GM18861 (cell line): ENCODE results near the gene APBB2.
A peak's percentile ranks its signal among the peaks of the same experiment; 100 is the strongest.

Source experiments
- ATAC-seq: cut with Tn5 transposase; IDR thresholded peaks from one replicate; pipeline ENCODE4 v1.9.1; 2021; ENCODE audit not compliant: unreplicated experiment

The APBB2 gene

DNA sequence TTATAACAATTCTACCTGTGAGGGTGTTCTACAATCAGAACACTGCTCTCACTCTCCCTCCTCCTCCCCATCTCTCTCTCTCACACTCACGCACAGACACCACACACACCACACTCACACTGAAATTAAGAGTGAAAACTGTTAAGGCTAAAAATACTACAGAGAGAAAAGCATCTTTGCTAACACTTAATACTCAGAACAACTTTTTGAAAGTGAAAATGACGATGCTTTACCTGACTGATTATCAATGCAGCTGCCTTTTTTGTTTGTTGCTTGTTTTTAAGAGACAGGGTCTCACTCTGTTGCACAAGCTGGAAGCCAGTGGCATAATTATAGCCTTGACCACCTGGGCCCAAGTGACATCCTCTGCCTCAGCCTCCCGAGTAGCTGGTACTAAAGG is 222.4 kb downstream of the APBB2 start:
- peak; percentile 55 for ATAC-seq

DNA sequence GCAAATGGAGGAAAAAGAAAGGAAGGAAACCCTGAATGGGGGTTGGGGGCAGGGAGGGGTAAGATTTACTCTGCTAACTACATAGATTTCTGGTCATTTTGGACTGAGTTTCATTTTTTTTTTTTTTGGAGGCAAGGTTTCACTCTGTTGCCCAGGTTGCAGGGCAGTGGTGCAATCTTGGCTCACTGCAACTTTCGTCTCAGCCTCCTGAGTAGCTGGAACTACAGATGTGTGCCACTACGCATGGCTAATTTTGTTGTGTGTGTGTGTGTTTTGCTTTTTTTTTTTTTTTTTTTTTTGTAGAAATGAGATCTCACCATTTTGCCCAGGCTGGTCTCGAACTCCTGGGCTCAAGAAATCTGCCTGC is 223.5 kb downstream of the APBB2 start:
- no peak for ATAC-seq

GRCh38 chr4:40990236-40990898 is 224.0 kb downstream of the APBB2 start:
- ATAC-seq = no peak

DNA sequence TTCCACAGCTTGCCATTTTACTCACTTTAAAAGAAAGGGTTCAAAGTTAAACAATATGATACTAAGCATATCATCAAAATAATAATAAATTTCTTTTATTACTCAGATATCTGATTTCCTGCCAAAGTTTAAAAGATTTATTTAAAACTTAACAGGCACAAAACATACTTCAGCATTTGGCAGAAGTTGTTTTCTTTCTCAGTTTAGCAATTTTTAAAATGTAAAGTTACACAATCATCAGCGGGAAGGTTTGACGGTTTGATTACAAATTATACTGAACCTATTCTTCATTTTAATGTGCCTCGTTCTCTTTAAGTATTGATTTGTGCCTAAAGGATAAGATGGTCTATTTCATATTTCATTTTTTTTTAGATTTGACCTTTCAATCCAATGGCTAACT is 227.2 kb downstream of the APBB2 start:
- no peak for ATAC-seq

DNA sequence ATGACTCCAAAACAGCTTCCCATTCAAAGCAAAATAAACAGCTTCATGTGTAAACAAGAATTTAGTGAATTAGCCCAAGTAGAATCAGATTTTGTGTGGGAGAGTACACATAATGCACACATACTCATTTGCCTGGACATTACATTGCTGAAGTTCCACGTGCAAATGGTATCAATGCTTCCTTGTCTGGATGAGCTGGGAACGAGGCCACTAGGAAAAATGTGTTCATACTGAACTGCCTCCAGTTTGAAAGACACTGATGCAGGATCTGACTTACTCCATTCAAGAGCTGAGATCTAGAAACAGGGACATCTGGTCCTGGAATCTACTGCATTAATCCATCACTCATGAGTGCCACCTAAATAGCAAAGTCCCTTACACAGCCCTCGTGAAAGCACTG is 228.0 kb downstream of the APBB2 start:
- no peak for ATAC-seq

- no peak for ATAC-seq
Observed at GRCh38 chr4:40984051-40984450, 230.3 kb downstream of the APBB2 start.

GRCh38 chr4:40980318-40980883 is 233.9 kb downstream of the APBB2 start:
- ATAC-seq = no peak

DNA sequence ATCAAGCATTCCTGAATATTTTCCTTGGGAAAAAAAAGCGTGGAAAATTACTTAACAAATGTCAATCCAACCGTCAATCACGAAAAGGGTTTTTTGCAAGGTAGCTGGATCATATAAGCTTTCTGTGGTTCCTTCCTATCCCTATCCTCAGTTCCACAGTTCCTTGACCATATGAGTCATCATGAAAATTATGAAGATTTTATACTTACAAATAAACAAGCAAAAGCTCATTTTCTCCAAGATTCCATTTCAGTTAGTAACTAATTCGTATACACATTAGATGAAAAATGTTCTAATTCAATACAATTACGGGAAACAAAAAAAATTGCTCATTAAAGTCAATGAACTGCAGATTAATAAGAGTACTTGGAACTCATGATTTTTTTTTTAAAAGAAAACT is 235.8 kb downstream of the APBB2 start:
- ATAC-seq = no peak

- no peak for ATAC-seq
Observed at GRCh38 chr4:40976343-40976742, 238.0 kb downstream of the APBB2 start.

GRCh38 chr4:40972722-40973121 is 241.6 kb downstream of the APBB2 start:
- ATAC-seq = no peak

DNA sequence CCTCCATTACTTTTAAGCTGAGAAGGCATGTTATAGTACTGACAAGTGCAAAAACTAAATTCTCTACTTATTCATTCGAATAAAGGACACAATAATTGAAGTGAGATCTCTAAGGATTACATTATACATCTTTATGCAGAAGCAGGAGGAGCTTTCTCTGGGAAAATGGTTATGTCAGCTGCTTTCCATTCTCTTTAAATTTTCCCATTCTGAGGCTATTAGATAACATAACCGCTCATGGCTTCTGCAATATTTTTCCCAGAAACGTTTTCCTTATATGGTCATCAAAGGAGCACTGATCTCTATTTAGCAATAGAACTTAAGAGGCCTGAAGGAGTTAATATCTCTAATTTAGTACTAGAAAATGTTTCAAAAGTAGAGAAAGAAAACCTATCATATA is 243.0 kb downstream of the APBB2 start:
- no peak for ATAC-seq

DNA sequence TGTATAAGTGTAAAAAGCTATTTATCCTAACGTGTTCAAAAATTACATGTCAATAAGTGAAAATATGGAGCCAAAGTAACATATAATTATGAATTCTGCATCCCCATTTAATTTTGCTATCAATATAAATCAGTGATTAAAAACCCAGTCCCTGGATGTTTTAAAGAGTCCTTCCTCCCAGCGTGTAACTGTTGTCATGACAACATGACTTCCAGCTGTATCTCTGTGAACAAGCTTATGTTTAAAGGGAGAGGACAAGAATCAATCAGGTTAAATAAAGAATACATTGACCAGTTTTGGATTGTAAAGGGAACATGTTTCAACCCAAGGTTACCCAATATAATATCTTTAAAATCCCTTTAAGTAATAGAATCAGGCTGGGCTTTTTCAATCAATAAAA is 244.8 kb downstream of the APBB2 start:
- ATAC-seq = no peak

DNA sequence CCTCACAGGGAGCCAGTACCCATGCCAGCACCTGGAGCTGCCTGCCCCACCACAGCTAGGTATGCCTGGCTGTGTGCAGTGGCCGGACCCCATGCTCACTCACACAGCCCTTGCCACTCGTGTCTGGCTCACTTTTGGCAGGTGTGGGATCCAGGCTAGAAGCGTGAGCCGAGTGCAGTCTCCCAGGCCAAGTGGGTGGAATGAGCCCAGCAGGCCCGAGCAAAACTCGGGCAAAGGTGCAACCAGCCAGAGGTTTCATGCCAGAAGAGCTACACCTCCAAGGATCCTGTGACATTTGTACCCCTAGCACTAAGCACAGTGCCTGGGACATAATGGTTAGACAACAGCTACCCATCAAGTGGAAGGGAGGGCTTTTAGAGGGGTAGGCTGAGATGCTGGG is 246.8 kb downstream of the APBB2 start:
- no peak for ATAC-seq

DNA sequence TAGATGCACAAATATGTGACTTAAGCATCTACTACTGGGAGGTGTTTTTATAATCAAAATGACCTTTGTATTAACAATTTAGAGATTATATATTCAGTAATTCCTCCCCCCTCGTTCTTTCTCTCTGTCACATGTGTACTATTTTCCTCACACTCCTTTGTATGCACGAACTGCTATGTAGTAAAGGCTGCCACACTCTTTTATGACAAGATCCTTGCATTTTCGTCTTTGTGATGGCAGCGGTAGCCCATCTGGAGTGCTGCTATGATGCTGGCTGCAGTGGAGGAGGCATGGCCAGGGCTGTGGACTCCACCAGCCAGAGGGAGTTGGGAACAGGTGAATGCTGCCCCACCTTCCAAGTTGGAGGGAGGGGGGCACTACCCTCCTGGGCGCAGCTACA is 248.3 kb downstream of the APBB2 start:
- ATAC-seq = no peak

GRCh38 chr4:40963897-40964478 is 250.4 kb downstream of the APBB2 start:
- no peak for ATAC-seq

DNA sequence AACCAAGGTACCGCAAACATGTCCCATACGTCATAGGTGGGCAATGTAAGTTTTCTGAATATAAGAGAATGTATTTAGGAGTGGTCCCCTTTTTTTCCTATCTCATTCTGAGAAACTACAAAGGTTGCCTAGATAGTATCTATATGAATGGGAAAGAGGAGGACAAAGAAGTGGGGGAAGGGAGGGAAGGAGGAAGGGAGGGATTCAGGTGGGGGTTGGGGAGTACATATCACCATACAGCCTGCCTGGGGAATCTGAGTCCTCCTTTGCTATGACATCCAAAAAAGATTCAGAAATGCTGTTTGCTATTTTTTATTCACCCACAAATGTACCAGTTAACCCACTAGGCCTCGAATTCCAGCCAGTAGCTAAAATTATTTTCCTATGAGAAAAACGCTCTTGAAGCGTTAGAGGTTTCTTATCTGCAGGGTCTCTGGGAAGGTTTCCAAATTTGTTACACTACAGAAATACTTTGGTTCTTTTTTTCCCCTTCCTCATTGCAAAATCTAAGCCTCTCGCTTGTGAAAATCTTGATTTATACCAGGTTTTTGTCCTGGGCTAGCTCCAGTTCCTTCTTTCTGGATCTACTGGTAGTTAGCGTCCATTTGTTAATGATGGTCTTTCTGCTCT is 251.7 kb downstream of the APBB2 start:
- no peak for ATAC-seq

GRCh38 chr4:40960941-40961340 is 253.4 kb downstream of the APBB2 start:
- ATAC-seq = no peak

- no peak for ATAC-seq
Observed at GRCh38 chr4:40957281-40957680, 257.1 kb downstream of the APBB2 start.

GRCh38 chr4:40956721-40957255 is 257.6 kb downstream of the APBB2 start:
- no peak for ATAC-seq

GRCh38 chr4:40954088-40954668 is 260.2 kb downstream of the APBB2 start:
- no peak for ATAC-seq

DNA sequence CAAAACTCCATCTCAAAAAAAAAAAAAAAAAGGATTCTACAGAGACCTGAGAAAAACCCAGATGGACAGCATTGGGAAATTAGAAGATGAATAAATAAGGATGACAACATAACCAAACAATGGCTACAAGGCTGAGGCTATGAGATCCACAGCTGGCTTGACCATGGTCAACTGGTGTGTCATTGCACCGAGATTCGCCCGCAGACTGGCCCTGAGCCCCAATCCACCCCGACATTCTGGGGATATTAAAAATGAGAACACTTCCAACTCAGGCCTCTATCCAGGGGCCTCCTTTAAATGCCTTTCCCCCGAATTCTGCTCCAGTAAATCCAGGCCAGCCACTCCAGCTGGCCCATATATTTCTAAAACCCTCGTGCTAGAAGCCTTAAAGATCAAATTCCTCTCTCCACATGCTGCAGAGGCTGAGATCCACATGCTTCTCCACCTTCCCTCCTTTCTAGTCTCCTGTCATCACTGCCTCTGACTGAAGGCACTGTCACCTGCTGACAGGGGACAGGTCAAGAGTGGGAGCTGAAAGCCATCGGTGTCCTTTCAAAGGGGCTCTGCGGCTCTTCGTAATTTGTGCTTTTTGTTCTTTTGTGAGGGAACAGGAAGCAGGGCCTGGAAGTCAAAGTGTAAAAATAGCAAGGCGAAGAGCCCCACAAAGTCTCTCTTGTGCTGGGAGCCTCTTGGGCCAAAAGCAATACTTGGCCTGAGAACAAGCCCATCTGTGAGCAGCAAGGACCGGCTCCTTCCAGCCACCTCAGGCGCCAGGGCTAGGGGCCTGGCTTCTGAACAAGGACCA is 260.9 kb downstream of the APBB2 start:
- ATAC-seq = no peak
